Heart right ventricle (tissue), 16 donors: ENCODE data around the gene SKAP2. TPM values are rescaled to one million over a fixed set of nuclear protein-coding genes. Genes with fewer than 3 reads are reported as not detected.

Experiments used
- ATAC-seq, 8 donors: fragments of 200-7000 bp; cut with Tn5 transposase; one replicate each; pipeline ENCODE4 v1.9.1; 2020; ENCODE audit warnings: mild to moderate bottlenecking in 8 of 8, moderate library complexity in 8 of 8, moderate number of reproducible peaks in 1 of 8
- DNase-seq, 2 donors: peaks; one replicate each; pipeline ENCODE4 v3.0.0-alpha.2; 2020
- H3K27ac ChIP-seq, 10 donors: fragments of 200-600 bp; sonication (generic) in 2 of 10; one replicate each; pipeline versions ENCODE4 v1.5.0 to v1.8.0; 2020 to 2022; ENCODE audit warnings: mild to moderate bottlenecking in 3 of 10
- H3K27me3 ChIP-seq, 7 donors: fragments of 200-600 bp; one replicate each; pipeline ENCODE4 v1.8.0; 2021 to 2022; ENCODE audit warnings: mild to moderate bottlenecking in 2 of 7
- H3K36me3 ChIP-seq, 9 donors: fragments of 200-600 bp; sonication (generic) in 1 of 9; one replicate each; pipeline versions ENCODE4 v1.5.0 to v1.8.0; 2020 to 2022; ENCODE audit warnings: mild to moderate bottlenecking in 2 of 9
- H3K4me1 ChIP-seq, 9 donors: fragments of 200-600 bp; sonication (generic) in 1 of 9; one replicate each; pipeline versions ENCODE4 v1.5.0 to v1.8.0; 2020 to 2022; ENCODE audit warnings: mild to moderate bottlenecking in 4 of 9
- H3K4me3 ChIP-seq, 10 donors: fragments of 200-600 bp; sonication (generic) in 2 of 10; one replicate each; pipeline versions ENCODE4 v1.5.0 to v1.8.0; 2020 to 2022; ENCODE audit warnings: mild to moderate bottlenecking in 7 of 10, moderate library complexity in 2 of 10
- H3K9me3 ChIP-seq, 11 donors: fragments of 200-600 bp in 10 of 11; sonication (generic) in 2 of 11; one replicate each; pipeline versions ENCODE4 v1.5.0 to v1.8.0; 2013 to 2022; ENCODE audit warnings: mild to moderate bottlenecking in 2 of 11, control low read depth in 1 of 11, moderate library complexity in 1 of 11
- WGBS, 2 donors: extraction: QIAGEN DNeasy Blood & Tissue Kit; methylation state at CpG; one replicate each; pipeline ENCODE4 v1.1.7; 2013; ENCODE audit warnings: inconsistent platforms in 1 of 2; 5-methylcytosine and 5-hydroxymethylcytosine counted together
- intact Hi-C, 10 donors: fragments of 100-400 bp; cut with DNase I; formaldehyde crosslinking; loops; one replicate each; pipeline versions ENCODE4 v1.11.1 to v1.14.2; 2022
- polyA plus RNA-seq, 2 donors: library from polyadenylated mRNA; stranded (reverse); fragments of 200-250 nt; gene quantifications; one replicate each; pipeline ENCODE4 v1.2.3, GENCODE V29; 2013
- total RNA-seq, 10 donors: library from RNA; stranded (reverse); fragmentation: NEBNext Ultra II Directional in 3 of 10; extraction: Animal tissue kit (Norgen Biotek cat#: 25700) in 3 of 10; gene quantifications; one replicate each; pipeline versions ENCODE4 v1.2.1 to v1.2.4, GENCODE V29; 2021 to 2023
- TF ChIP-seq, protein P1 (sequence below), 9 donors: fragments of 200-600 bp; sonication (generic) in 2 of 9; IDR thresholded peaks; one replicate each; pipeline versions ENCODE4 v1.5.0 to v1.8.0; 2021 to 2022; ENCODE audit warnings: antibody characterized with exemption in 9 of 9, mild to moderate bottlenecking in 5 of 9, moderate library complexity in 1 of 9
- donor health status: Arrhythmogenic right ventricular cardiomyopathy.
- donor health status: ischemic (EF 13 %, LVEDD 7.1; RV severe dilation, severe dysfunction).
- donor health status: healthy with polysubstance abuse.
- donor health status: DM: no; HTN: yes; CAD: no.
- donor health status: DM: no; HTN: no; CAD: no.
- donor health status: ischemic (EF 25% LVEDD 6.9; RV normal size, moderate dysfunction).
- donor health status: ischemic (EF 25% LVEDD 5.7; RV mildly dilated, moderate dysfunction).
- donor health status: healthy.
- donor health status: DM: yes; HTN: yes; CAD: no.
- donor health status: Ischemic cardiomyopathy.
- donor health status: ischemic (EF 35%, LVEDD 5.7; RV mildly dilated, moderate dysfunction).
- donor health status: nonischemic (EF 11% LVEDD 7.7; RV severe dilation, severe dysfunction).
- donor health status: DM: yes; HTN: yes; CAD: no.
- donor health status: PGD.
- donor health status: ischemic (EF 29% LVEDD 5.4; RV normal size, mild dysfunction).
- donor health status: nonischemic (EF 23%, LVEDD 6.1; RV moderate dilation, normal function).

Gene SKAP2
- total and polyA plus RNA-seq, 12 donors, result 1.9 to 12.3 (median 4.6) TPM

DNA sequence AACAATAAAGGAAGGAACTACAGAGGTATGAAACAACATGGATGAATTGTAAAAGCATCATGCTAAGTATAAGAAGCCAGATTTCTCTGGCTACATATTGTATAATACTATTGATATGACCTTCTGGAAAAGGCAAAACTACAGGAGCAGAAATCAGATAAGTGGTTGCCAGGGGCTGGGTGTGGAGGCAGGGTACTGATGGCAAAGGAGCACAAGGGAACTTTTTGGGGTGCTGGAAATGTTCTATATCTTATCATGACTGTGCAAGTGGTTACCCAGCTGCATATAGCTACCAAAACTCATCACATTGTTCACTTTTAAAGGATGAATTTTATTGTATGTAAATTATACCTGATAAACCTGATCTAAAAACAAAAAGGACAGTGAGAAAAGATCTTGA, 72.4 kb downstream of the SKAP2 start:
- Histone ChIP-seq H3K27ac (no peak overlapping the region), H3K9me3 (no peaks in the 10 kb centered on the region), H3K4me1 (no peaks in the 10 kb centered on the region), H3K27me3 (peaks cover 0 to 2% (median 0%) of the 10 kb centered on the region in 7 donors), H3K4me3 (no peak overlapping the region), H3K36me3 (no peaks in the 10 kb centered on the region)
- no peak for DNase-seq
- no peak for ATAC-seq
- TF ChIP-seq, protein P1, sequence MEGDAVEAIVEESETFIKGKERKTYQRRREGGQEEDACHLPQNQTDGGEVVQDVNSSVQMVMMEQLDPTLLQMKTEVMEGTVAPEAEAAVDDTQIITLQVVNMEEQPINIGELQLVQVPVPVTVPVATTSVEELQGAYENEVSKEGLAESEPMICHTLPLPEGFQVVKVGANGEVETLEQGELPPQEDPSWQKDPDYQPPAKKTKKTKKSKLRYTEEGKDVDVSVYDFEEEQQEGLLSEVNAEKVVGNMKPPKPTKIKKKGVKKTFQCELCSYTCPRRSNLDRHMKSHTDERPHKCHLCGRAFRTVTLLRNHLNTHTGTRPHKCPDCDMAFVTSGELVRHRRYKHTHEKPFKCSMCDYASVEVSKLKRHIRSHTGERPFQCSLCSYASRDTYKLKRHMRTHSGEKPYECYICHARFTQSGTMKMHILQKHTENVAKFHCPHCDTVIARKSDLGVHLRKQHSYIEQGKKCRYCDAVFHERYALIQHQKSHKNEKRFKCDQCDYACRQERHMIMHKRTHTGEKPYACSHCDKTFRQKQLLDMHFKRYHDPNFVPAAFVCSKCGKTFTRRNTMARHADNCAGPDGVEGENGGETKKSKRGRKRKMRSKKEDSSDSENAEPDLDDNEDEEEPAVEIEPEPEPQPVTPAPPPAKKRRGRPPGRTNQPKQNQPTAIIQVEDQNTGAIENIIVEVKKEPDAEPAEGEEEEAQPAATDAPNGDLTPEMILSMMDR (IDR thresholded peaks at IDR 0.05), result no peak
- intact Hi-C loops, result no loop called here

DNA sequence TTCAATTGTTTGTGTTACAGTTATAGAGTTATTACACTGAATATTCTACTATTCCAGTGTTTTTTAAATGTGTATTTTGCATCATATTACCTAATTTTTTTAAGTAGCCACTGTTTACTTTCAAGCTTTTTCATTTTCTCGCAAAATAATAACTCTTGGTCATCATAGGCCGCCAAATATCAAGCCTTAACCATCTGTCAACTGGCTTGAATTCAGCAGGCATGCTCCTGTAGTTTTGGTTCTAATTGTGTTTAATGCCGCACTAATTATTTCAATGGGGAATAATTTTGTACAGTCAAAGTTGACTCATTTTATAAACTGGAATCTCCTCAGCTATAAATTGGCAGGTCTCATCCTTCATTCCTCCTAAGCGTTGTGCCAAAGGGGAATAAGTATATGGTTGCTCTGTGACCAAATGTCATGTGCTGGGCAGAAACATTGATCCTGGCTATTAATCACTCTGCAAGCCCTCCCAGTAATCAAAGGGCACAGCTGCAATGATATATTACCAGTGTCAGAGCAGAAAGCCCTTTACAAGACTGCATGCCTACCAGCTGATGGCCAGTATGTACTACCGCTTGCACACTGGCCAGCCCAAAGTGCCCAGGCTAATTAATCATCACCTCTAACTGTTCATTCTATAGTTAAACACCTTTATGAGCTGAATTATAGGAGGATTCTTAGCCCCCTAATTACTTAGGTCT, 74.8 kb downstream of the SKAP2 start:
- Histone ChIP-seq H3K4me3 (no peak overlapping the region), H3K27me3 (no peaks in the 10 kb centered on the region), H3K4me1 (no peaks in the 10 kb centered on the region), H3K9me3 (no peaks in the 10 kb centered on the region), H3K36me3 (no peaks in the 10 kb centered on the region), H3K27ac (no peak overlapping the region)
- TF ChIP-seq, protein P1 (IDR thresholded peaks at IDR 0.05), result no peak
- WGBS, 2 donors, result 93 to 95% methylated on average over 5 of the region's 5 CpGs
- intact Hi-C loops, result no loop called here
- no peak for ATAC-seq
- no peak for DNase-seq

DNA sequence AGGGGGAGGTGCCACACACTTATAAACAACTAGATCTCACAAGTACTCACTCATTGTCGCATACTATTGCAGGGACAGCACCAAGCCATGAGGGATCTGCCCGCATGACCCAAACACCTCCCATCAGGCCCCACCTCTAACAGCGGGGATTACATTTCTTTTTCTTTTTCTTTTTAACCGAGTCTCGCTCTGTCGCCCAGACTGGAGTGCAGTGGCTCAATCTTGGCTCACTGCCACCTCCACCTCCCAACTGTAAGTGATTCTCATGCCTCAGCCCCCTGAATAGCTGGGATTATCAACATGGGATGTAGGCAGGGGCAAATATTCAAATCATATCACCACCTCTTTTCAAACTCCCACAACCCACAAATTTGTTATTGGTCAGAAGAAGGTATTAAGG, 76.7 kb downstream of the SKAP2 start:
- H3K4me3 ChIP-seq, result no peak overlapping the region

DNA sequence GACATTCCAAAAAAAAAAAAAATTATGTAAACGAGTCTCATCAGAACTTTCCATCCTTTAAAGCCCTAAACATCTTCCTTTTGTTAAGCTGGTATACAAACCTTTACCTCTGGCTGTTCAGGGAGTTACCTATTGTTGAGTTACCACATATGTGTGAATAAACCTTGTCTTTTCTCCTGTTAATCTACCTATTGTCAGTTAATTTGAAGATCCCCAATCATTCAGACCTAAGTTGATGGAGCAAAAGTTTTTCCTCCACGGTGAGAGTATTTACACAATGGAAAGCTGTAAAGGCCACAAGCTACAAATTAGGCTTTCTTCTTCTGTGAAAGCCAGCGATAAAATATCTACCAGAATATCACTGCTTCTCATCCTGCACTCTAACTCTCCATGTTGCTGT, 80.3 kb downstream of the SKAP2 start:
- DNase-seq (no peak), ATAC-seq (no peak)
- no peaks in the 10 kb centered on the region for H3K27me3 ChIP-seq
- TF ChIP-seq, protein P1 (IDR thresholded peaks at IDR 0.05), result no peak
- H3K4me3 ChIP-seq, result no peak overlapping the region
- intact Hi-C loops, result no loop called here
- WGBS, 2 donors, result 49 to 59% methylated on average over 3 of the region's 3 CpGs
- no peaks in the 10 kb centered on the region for H3K9me3 ChIP-seq
- H3K4me1 ChIP-seq, result no peaks in the 10 kb centered on the region
- H3K27ac ChIP-seq, result no peak overlapping the region
- no peaks in the 10 kb centered on the region for H3K36me3 ChIP-seq

More for the DNA sequence above, 76.7 kb downstream of the SKAP2 start:
- no peak for ATAC-seq
- Histone ChIP-seq H3K36me3 (no peaks in the 10 kb centered on the region), H3K4me1 (no peaks in the 10 kb centered on the region), H3K27ac (no peak overlapping the region), H3K27me3 (no peaks in the 10 kb centered on the region), H3K9me3 (no peaks in the 10 kb centered on the region)
- WGBS, 2 donors, result 69 to 70% methylated on average over 6 of the region's 6 CpGs
- TF ChIP-seq, protein P1 (IDR thresholded peaks at IDR 0.05), result no peak
- no peak for DNase-seq
- intact Hi-C loops, result no loop called here
